GM21737 (cell line): ENCODE data around the gene WFIKKN2.

ENCODE experiments used
- ATAC-seq: cut with Tn5 transposase; IDR thresholded peaks from one replicate; pipeline ENCODE4 v1.9.1; 2021; ENCODE audit warnings: mild to moderate bottlenecking, moderate library complexity; ENCODE audit not compliant: unreplicated experiment

WFIKKN2 gene

DNA sequence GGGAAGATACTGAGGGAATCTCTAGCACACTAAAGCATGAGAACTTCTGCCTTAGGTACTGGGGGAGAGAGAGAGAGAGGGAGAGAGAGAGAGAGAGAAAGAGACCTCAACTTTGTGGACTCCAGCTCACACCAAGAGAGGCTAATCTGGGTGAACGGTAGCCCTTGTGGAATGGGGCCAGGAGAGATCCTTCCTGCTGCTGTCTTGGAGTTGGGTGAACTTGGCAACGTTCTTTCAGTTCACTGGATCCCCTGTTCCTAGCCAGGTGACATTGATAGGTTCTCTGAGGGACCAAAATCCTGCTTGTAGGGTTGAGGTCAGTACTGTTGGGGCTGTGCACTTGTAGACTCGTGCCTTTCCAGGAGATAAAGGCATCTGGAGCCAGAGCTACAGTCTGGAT, 26.5 kb upstream of the WFIKKN2 start:
- ATAC-seq = no peak

DNA sequence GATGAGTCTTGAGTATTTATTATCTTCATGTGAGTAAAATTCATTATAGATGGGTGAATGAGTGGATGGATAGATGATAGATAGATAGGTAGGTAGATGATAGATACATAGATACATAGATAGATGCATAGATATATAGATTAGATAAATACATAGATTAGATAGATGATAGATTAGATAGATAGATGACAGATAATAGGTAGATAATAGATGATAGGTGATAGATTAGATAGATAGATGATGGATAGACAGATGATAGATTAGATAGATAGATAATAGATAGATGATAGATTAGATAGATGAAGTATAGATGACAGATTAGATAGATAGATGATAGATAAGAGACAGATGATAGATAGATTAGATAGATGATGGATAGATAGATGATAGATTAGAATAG, 21.8 kb upstream of the WFIKKN2 start:
- ATAC-seq = no peak

DNA sequence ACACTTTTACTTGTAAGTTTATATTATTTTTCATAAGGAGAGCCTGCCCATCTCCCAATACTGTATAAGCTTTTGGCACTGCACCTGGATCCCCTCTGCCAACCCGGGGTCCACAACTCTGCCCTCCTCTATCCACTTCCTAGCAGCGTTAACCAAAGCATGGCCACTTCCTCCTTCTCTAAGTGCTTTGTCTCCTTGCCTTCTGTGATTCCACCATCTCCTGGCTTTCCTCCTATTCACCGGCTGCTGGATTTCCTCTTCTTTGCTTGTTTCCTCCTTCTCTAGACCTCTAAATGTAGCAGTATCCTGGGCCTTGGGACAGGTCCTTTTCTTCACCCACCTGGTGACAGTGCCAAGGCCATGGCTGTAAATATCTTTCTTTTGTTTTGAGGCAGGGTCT, 20.0 kb upstream of the WFIKKN2 start:
- no peak for ATAC-seq

DNA sequence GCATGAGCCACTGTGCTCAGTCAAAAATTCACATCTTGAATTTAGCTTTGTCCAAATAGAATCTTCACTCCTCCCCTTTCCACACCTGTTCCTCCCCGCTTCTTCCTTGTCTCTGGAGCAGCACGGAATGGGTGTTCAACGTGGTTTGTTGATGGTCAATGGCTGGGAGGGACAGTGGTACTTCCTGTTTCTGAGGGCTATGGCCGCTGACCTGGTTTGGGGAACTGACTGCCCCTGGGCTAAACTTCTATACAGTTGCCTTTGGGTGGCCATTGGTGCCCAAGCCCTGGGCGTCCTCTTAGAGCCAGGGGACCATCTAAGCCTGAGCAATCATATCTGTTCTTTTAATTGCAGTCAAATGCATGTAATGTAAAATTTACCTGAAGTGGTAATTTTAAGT, 19.1 kb upstream of the WFIKKN2 start:
- no peak for ATAC-seq

DNA sequence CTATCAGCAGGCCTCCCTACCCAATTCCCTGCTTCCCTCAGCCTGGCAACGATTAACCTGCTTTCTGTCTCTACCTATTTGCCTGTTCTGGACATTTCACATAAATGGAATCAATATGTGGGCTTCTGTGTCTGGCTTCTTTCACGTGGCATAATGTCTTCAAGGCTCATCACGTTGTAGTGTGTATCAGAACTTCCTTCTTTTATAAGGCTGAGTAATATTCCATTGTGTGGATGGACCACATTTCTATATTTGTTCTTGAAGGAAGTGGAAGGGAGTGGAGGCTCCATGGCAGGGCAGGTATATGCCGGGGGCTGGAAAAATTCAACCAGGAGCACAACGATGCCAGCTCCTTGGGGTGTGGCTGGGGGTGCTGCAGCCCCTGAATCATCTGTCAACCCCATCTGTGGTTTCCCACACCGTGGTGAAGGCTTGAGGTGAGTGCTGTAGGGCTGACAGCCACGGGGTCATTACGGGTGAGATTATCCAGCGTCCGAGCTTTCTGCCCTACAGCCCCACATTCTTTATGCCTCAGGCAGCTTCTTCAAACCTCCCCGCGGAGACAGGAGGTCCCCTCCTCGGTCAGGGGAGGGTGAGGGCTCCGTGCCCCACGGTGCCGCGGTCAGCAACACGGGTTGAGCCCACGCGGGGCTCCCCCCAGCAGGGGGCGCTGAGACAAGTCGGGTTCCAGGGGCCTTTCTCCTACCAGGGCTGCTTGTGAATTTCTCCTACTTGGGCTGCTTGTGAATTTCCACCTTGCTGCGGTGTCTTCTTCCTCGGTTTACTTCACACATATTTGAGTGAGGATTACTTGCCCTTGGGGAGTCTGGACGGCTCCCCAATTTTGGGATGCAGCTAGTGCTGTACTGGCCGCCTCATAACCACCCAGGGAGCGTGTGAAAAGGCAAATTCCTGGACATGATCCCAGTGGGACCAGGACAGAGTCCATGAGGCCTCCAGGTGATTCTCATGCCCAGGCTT, 18.3 kb upstream of the WFIKKN2 start:
- ATAC-seq = no peak

DNA sequence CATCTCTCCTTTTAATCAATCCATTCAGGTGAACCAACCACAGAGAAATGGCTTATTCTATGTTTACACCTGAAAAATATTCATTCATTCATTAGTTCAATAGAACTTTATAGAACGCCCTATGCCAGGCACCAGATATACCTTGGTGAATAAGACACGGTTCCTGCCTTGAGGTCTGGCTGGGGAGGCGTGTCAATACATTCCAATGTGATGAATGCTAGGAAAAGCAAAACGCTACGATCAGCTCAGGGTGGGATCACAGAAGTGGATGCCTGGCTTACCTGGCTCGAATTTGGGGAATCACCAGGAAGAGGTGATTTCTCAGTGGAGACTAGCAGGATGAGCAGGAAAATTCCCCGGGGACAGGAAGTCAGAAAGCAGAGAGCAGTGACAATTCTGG, 17.5 kb upstream of the WFIKKN2 start:
- no peak for ATAC-seq

DNA sequence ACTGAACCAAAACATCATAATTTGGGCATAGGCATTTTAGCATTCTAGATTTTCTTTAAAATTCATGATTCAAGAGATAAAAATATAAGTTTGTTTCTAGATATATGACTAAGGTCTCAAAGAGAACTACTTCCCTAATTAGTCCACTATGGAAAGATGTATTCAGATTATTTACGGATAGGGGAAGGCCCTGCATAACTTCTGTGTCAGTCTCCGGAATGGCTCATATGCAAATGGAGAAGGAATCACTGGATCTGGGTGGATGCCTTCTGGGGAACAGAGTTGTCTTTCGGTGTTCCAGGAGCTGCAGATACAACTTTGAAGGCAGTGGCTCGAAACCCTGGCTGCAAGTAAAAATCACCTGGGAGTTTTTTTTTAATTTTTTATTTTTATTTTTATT, 17.1 kb upstream of the WFIKKN2 start:
- no peak for ATAC-seq

DNA sequence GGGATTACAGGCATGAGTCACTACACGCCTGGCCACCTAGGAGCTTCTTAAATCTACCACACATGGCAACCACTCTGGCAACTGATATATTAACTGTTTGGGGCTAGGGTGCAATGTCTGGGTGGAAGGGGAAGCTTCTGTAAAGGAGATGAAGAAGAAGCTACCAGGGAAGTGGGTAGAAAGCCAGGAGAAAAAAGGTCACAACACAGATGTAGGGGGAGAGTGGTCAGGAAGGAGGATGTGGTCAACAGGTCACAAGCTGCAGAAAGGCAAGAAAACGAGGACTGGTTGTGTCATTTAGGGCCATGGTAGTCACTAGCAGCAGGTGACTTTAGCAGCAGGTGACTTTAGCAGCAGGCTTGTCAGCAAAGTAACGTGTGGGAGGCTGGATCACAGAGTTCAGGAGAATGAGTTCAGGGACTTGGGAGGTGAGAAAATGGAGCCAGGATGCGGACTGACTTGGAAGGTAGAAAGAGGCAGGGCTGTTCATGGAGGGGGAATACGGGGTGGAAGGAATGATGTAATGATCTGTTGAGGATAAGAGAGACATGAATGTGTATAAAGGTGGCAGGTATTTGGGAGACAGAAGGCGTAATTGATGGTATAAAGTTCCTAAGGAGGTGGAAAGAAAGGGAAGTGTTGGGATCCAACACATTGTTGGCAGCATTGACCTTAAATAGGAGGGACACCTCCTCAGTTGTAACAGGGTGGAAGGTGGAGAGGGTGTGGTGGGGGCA, 16.3 kb upstream of the WFIKKN2 start:
- ATAC-seq = no peak

DNA sequence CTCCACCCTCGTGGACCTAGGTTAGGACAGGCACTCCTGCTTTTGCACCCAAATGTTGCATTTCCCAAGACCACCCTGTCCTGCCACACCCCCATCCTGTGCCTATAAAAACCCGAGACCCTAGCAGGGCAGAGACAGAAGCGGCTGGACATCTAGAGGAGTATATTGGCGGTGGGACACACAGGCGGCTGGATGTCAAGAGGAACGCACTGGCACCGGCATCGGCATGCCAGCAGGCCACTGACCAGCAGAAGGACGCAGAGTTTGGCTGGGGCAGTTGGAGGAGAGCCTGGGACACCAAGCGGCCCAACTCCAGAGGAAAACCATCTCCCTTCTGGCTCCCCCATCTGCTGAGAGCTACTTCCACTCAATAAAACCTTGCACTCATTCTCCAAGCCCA, 14.7 kb upstream of the WFIKKN2 start:
- ATAC-seq = no peak

DNA sequence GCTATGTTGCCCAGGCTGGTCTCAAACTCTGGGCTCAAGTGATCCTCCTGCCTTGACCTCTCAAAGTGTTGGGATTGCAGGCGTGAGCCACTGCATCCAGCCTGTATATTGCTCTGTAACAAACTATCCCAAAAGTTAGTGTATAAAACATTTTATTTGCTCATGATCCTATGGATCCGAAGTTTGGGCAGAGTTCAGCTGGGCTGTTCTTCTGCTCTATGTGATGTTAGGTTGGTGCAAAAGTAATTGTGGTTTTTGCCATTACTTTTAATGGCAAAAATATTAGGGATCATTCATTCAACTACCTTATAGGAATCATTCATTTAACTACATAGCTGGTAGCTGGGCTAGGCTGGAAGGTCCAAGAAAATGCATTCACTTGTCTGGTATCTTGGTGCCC, 12.8 kb upstream of the WFIKKN2 start:
- ATAC-seq = no peak

DNA sequence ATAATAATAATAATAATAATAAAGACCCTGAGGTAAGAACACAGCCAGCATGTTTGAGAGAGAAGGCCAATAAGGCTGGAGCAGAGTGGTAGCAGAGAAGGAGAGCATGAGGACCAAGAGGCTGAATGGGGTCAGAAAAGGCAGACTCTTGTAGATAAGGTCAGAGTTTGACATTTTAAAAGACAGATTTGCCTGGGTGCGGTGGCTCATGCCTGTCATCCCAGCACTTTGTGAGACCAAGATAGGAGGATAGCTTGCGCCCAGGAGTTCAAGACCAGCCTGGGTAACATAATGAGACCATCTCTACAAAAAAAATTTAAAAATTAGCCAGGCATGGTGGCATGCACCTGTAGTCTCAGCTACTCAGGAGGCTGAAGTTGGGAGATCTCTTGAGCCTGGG, 11.0 kb upstream of the WFIKKN2 start:
- ATAC-seq = no peak

DNA sequence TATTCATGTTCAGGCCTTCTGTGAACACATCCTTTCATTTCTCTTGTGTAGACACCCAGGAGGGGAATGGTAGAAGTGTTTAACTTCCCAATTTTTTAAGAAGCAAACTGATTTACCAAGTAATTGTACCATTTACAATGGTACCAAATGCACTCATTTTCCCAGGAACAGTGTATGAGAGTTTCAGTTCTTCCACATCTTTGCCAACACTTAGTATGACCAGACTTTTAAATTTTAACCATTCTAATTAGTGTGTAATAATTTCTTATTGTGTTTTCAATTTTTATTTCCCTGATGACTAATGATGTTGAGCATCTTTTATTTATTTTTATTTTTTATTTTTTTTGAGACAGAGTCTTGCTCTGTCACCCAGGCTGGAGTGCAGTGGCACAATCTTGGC, 10.2 kb upstream of the WFIKKN2 start:
- no peak for ATAC-seq

DNA sequence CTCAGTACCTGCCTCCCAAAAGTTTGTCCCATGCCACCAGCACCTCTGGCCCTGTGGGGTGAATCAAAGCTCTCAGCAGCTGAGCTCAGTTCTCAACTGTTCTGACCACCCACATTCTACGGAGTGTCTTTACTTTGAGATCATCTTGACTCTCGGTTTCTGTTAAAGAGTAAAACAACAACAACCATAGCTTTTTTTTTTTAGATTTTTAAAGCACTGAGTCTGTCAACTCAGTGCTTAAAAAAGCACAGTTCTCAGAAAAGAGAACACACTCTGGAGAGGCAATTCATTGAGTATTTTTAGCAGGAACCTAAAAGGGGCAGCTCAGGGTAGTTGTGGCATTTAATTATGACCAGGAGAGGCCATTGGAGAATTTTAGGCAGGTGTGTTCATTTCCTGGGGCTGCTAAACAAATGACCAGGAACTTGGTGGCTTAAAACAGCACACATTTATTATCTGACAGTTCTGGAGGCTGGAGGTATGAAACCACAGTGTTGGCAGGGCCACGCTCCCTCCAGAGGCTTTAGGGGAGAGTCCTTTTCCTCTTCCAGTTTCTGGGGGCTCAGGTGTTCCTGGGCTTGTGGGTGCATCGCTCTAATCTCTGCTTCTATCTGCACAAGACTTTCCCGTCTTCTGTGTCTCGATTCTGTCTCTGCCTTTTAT, 6.7 kb upstream of the WFIKKN2 start:
- ATAC-seq = peak; percentile 57

DNA sequence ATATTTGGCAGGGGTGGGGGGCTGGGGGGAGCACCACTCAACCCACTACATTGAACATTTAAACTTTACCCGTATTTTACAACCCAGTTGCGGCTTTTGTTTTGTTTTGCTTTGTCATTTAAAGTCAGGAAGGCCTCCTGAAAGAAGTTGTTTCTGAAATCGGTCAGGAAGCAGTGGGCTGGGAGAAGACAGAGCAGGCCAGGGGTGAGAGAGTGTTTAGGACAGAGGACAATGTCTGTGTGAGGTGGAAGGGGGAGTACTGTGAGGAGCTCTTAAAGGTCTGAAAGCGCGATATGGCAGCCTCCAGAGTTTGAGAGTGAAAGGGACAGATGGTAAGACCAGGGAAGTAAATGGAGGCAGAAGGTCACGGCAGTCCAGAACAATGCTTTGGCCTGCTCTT, 6.1 kb upstream of the WFIKKN2 start:
- no peak for ATAC-seq

DNA sequence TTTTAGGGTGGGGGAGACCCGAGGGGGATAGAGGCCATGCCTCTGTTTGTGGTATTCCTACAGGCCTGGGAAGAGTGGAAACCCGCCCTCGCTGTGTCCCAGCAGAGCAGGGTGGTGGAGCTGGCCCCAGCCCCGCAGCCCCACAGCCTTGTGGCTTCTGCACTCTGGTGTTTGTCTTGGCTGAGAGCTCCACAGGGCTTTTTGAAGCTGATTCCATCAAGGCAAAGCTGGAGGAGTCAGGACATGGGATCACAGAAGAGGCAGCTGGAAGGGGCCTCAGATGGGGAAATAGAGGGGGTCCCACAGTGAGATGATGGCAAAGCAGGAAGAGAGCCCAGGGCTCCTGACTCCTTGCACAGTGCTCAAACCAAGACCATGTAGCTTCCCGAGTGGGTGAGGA, 5.0 kb upstream of the WFIKKN2 start:
- no peak for ATAC-seq

DNA sequence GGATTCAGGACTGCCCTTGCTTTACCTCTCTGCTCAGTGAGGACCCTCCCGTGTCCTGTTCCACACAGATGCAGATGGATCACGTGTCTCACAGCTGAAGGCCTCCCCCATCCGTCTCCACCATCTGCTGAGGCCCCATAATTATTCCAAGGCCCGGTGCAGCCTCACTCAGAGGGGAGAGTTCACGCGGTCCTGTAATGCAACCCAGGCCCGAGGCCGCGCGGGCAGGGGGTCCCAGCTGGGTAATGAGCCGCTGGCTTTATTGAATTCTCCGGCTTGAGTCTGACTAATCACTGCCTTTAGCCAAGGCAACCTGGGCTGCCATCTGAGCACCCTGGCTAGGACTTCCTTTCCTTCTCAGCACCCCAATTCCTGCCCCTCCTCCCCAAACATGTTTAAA, 4.4 kb upstream of the WFIKKN2 start:
- ATAC-seq = no peak

DNA sequence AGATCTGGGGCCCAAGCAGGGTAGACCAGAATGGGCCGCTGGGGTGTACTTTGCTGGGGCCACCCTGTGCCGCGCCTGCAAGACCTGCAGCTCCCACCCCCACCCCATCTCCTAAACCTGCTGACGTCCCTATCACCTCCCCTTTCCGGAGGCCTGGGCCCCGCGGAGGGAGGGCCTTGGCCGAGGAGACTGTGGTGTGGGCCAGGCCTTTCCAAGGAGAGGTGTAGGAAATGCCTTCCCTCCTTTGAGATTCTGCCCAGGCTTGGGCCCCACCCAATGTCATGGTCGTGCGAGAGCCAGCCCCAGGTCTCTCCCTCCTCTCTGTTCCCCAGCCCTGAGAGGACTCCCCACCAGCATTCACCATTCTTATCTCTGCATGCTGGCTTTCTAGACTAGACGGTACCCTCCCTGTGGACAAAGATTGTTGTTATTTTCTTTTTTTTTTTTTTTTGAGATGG, 3.9 kb upstream of the WFIKKN2 start:
- ATAC-seq = no peak

DNA sequence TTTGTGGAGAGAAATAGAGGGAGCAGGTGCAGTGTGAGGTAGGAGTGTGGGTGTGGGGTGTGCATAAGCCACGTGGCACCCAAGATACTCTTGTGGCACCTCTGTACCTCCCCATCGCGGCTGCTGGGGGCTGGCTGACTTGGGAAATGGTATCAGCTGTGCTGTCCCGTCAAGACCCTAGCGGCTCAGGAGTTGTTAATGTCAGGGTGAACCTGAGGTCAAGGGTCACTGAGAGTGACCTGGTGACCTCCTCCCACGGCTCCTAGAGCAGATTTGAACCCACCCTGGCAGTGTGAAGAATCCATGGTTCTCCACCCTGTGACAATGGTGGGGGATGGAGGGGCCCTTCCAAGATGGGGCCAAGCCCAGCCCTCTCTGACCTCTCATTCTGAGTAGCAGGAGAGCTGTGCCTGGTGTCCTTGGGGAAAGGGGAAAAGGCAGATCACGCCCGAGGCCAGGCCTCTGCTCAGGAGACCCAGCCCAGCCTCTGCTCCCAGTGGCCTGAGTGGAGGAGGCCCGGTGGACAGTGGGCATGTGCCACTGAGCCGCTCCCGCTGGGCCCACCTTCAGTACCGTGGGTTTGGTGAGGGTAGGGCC, 3.0 kb upstream of the WFIKKN2 start:
- no peak for ATAC-seq

DNA sequence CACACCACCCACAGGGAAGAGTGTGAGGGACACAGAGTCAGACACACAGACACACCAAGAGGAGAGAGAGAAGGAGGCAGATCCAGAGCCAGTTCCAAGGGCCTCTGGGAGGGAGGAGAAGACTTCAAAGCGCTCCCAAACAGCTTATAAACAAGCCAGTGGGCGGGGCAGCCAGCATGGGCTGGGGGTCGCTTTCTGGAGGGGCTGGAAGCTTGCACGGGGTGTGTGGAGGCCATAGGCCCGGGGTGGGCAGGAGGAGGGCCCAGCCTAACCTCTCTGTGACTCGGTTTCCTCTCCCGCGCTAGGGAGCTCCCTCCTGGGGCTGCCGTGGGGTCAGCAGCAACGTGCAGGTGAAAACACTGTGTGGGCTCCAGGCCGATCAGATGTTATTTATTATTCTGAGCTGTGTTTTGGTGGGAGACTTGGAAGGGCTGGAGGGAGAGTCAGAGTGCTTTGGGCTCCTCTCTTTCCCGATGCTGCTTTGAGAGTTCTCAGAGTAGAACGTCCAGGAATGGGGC, 2.5 kb upstream of the WFIKKN2 start:
- ATAC-seq = no peak

DNA sequence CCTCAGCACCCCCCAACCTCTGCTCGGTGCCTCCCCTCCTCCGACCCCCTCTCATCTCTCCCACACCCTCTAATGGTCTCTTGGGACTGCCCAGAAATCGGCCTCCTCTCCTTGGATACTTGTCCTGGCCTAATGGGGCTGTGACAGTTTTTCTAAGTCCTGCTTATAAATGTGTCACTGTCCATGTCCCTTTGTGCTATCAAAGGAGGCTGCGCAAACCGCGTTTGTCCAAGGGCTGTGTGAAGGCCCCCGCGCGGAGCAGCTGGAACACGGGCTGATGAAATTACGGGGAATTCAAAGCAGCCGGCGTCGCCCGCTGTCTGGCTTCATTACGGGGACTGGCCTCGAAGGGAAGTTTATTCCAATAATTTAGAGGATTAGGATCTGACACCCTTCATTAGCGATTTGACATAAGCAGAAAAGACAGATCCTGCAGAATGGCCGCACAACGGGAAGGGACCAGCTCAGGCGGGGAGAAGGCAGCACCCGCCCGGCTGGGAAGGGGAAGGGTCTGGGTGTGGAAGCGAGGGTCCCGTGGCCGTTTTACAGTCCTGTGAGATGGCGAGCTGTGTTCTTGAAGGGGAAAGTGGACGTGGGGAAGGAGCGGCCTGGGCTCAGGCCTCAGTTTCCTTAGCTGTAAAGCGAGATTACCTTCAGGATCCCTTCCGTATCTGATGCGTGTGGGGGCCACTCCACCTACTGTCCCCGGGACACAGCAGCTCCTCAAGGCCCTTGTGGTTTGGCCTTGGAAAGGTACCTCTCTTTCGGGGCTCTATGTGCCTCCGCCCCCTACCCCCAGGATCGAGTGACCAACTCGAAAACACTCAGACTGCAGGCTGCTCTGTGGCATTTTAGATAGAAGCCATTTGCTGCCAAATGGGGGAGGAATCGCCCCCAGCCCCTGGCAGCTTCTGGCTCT, 1.6 kb upstream of the WFIKKN2 start:
- ATAC-seq = no peak
